H9 (cell line): ENCODE data around the gene GRAP2. TPM values are rescaled to one million over a fixed set of nuclear protein-coding genes. Genes with fewer than 3 reads are reported as not detected.

Experiments
- DNase-seq: peaks from one replicate; pipeline ENCODE4 v3.0.0-alpha.2; 2017
- H2AFZ ChIP-seq: one replicate; pipeline ENCODE4 v1.6.1; 2013; ENCODE audit warnings: mild to moderate bottlenecking, low read length, control low read depth, moderate library complexity
- H2AK5ac ChIP-seq: 2 replicates; pipeline ENCODE4 v1.6.1; 2013; ENCODE audit warnings: low read length, control low read depth, mixed read lengths; ENCODE audit not compliant: insufficient read length
- H2BK120ac ChIP-seq: one replicate; pipeline ENCODE4 v1.6.1; 2013; ENCODE audit warnings: low read depth, mild to moderate bottlenecking, low read length, control low read depth, inconsistent platforms; ENCODE audit not compliant: poor library complexity, severe bottlenecking
- H2BK12ac ChIP-seq: 2 replicates; pipeline ENCODE4 v1.6.1; 2013; ENCODE audit warnings: low read length, control low read depth, mixed read lengths, low read depth; ENCODE audit not compliant: insufficient read length
- H2BK15ac ChIP-seq: 2 replicates; pipeline ENCODE4 v1.6.1; 2013; ENCODE audit warnings: low read depth, low read length, control low read depth
- H2BK20ac ChIP-seq: one replicate; pipeline ENCODE4 v1.6.1; 2013; ENCODE audit warnings: low read depth, mild to moderate bottlenecking, low read length, control low read depth, inconsistent platforms; ENCODE audit not compliant: poor library complexity, severe bottlenecking
- H2BK5ac ChIP-seq: 2 replicates; pipeline ENCODE4 v1.6.1; 2013; ENCODE audit warnings: low read length, control low read depth, mixed read lengths; ENCODE audit not compliant: insufficient read length
- H3K14ac ChIP-seq: 2 replicates; pipeline ENCODE4 v1.6.1; 2013; ENCODE audit warnings: low read length, control low read depth; ENCODE audit not compliant: insufficient read depth
- H3K18ac ChIP-seq: 2 replicates; pipeline ENCODE4 v1.6.1; 2013; ENCODE audit warnings: low read depth, mild to moderate bottlenecking, mixed read lengths, low read length, control low read depth; ENCODE audit not compliant: insufficient read length
- H3K23ac ChIP-seq: 2 replicates; pipeline ENCODE4 v1.6.1; 2013; ENCODE audit warnings: low read length, control low read depth, mixed read lengths, low read depth; ENCODE audit not compliant: insufficient read length
- H3K23me2 ChIP-seq: 2 replicates; pipeline ENCODE4 v1.6.1; 2013; ENCODE audit warnings: low read depth, mild to moderate bottlenecking, mixed read lengths, low read length, control low read depth; ENCODE audit not compliant: insufficient read length, poor library complexity, severe bottlenecking
- H3K27ac ChIP-seq: 2 replicates; pipeline ENCODE4 v1.5.1; 2013; ENCODE audit warnings: low read length, control low read depth, mixed read lengths, low read depth; ENCODE audit not compliant: insufficient read length
- H3K27me3 ChIP-seq: 2 replicates; pipeline ENCODE4 v1.6.1; 2013; ENCODE audit warnings: low read length, control low read depth, inconsistent platforms; ENCODE audit not compliant: insufficient read depth
- H3K4ac ChIP-seq: 2 replicates; pipeline ENCODE4 v1.6.1; 2013; ENCODE audit warnings: low read depth, mild to moderate bottlenecking, control low read depth, inconsistent platforms, low read length, moderate library complexity
- H3K4me1 ChIP-seq: 2 replicates; pipeline ENCODE4 v1.6.1; 2013; ENCODE audit warnings: low read length, control low read depth, inconsistent platforms; ENCODE audit not compliant: insufficient read depth
- H3K4me2 ChIP-seq: 2 replicates; pipeline ENCODE4 v1.6.1; 2013; ENCODE audit warnings: low read length, control low read depth, mixed read lengths; ENCODE audit not compliant: insufficient read length, insufficient read depth
- H3K56ac ChIP-seq: 2 replicates; pipeline ENCODE4 v1.6.1; 2013; ENCODE audit warnings: low read depth, mild to moderate bottlenecking, mixed read lengths, low read length, control low read depth; ENCODE audit not compliant: insufficient read length
- H3K79me1 ChIP-seq: 2 replicates; pipeline ENCODE4 v1.6.1; 2013; ENCODE audit warnings: low read depth, mild to moderate bottlenecking, moderate library complexity, low read length, control low read depth, inconsistent platforms; ENCODE audit not compliant: insufficient read depth, poor library complexity, severe bottlenecking
- H3K79me2 ChIP-seq: 2 replicates; pipeline ENCODE4 v1.6.1; 2013; ENCODE audit warnings: low read length, control low read depth, inconsistent platforms; ENCODE audit not compliant: insufficient read depth
- H3K9ac ChIP-seq: 2 replicates; pipeline ENCODE4 v1.6.1; 2013; ENCODE audit warnings: low read length, control low read depth, mixed read lengths; ENCODE audit not compliant: insufficient read length; ENCODE audit errors: extremely low read depth
- H3K9me3 ChIP-seq: one replicate; pipeline ENCODE4 v1.6.1; 2013; ENCODE audit warnings: low read depth, low read length, inconsistent platforms; ENCODE audit not compliant: control insufficient read depth
- H3T11ph ChIP-seq: one replicate; pipeline ENCODE4 v1.6.1; 2013; ENCODE audit warnings: mild to moderate bottlenecking, low read length, control low read depth, inconsistent platforms
- H4K20me1 ChIP-seq: one replicate; pipeline ENCODE4 v1.6.1; 2013; ENCODE audit not compliant: control insufficient read depth, insufficient read length, insufficient read depth
- H4K5ac ChIP-seq: 2 replicates; pipeline ENCODE4 v1.6.1; 2013; ENCODE audit warnings: low read depth, mild to moderate bottlenecking, mixed read lengths, low read length, control low read depth; ENCODE audit not compliant: insufficient read length
- H4K8ac ChIP-seq: replicated peaks from 2 replicates; pipeline ENCODE4 v1.6.1; 2013; ENCODE audit warnings: low read length, control low read depth, mixed read lengths, low read depth; ENCODE audit not compliant: insufficient read length
- H4K91ac ChIP-seq: 2 replicates; pipeline ENCODE4 v1.6.1; 2013; ENCODE audit warnings: low read depth, mild to moderate bottlenecking, moderate library complexity, mixed read lengths, low read length, control low read depth; ENCODE audit not compliant: insufficient read length
- H3K27ac Mint-ChIP-seq, 3 experiments: 2 replicates in 2 of 3; 3 replicates in 1 of 3; pipeline ENCODE4 v1.8.0; 2020 to 2021; ENCODE audit warnings: mixed read lengths in 3 of 3, mild to moderate bottlenecking in 1 of 3, moderate library complexity in 1 of 3
- H3K27me3 Mint-ChIP-seq: 2 replicates; pipeline ENCODE4 v1.8.0; 2021; ENCODE audit warnings: low read depth, mild to moderate bottlenecking, moderate library complexity, mixed read lengths
- H3K36me3 Mint-ChIP-seq, 3 experiments: 2 replicates in 2 of 3; 3 replicates in 1 of 3; pipeline ENCODE4 v1.8.0; 2020 to 2021; ENCODE audit warnings: low read depth in 3 of 3, mixed read lengths in 3 of 3; ENCODE audit not compliant: insufficient read depth in 1 of 3
- H3K4me1 Mint-ChIP-seq, 2 experiments: 2 replicates each; pipeline ENCODE4 v1.8.0; 2020; ENCODE audit warnings: mixed read lengths in 2 of 2
- H3K4me3 Mint-ChIP-seq, 2 experiments: 2 replicates in 1 of 2; 3 replicates in 1 of 2; pipeline ENCODE4 v1.8.0; 2020 to 2021; ENCODE audit warnings: mild to moderate bottlenecking in 2 of 2, mixed read lengths in 2 of 2, moderate library complexity in 1 of 2
- H3K9me3 Mint-ChIP-seq, 2 experiments: 2 replicates in 1 of 2; 3 replicates in 1 of 2; pipeline ENCODE4 v1.8.0; 2020; ENCODE audit warnings: mild to moderate bottlenecking in 2 of 2, mixed read lengths in 2 of 2, moderate library complexity in 1 of 2
- WGBS: extraction: QIAGEN DNeasy Blood & Tissue Kit; methylation state at CpG from one replicate; pipeline ENCODE4 v1.1.7; 2013; ENCODE audit warnings: missing lambda C conversion rate, low lambda C conversion rate, mixed read lengths; ENCODE audit not compliant: insufficient read length; ENCODE audit errors: extremely low coverage; 5-methylcytosine and 5-hydroxymethylcytosine counted together
- total RNA-seq: library from RNA; stranded (reverse); gene quantifications from 2 replicates; pipeline ENCODE4 v1.2.1, GENCODE V29; 2021
- TF ChIP-seq, protein P1 (sequence below): fragments of 200-600 bp; sonication (generic); conservative IDR thresholded peaks from 3 replicates; pipeline ENCODE4 v1.8.0; 2021; ENCODE audit warnings: antibody characterized with exemption, mild to moderate bottlenecking

GRAP2 gene
- total RNA-seq, 1 experiment from 2014 or later: not detected

DNA sequence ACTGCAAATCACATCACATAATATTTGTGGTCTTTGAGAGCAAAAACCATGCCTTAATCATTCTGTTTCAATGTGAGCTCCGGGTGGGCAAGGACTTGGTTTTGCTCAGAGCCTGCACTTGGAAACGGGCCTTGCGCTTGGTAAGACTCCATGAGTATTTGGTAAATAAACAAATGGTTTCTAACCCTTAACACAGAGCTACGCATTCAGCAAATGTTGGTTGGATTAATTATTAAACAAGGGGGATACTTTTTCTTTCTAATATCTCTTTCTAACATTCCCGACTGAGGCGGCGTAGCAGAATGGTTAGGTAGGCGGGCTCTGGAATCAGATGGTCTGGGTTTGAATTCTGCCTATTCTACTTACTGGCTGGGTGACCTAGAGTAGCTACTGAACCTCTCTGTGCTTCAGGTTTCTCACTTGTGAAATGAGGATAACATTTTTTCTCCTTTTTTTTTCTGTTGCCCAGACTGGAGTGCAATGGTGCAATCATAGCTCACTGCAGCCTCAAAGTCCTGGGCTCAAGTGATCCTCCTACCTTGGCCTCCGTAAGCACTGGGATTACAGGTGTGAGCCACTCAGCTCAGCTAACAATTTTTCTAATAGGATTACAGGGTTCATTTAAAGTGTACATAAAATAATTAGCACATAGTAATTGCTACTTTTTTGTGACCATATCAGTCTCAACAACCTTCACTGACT lies 90.4 kb downstream of the GRAP2 start:
- Histone ChIP-seq H4K5ac (no peak overlapping the region), H3K9ac (no peak overlapping the region), H3K27me3 (no peaks in the 10 kb centered on the region), H3K4me2 (no peak overlapping the region), H2BK20ac (no peak overlapping the region), H3K9me3 (no peaks in the 10 kb centered on the region), H3K79me1 (no peaks in the 10 kb centered on the region), H3K27ac (no peak overlapping the region), H3K23me2 (peaks cover 11% of the 10 kb centered on the region), H3K4ac (no peak overlapping the region), H2AFZ (no peak overlapping the region), H3K4me1 (peaks cover 2% of the 10 kb centered on the region; the same call in 1 of the 2 replicates), H2AK5ac (no peak overlapping the region), H3K56ac (no peak overlapping the region), H4K91ac (no peak overlapping the region), H4K20me1 (no peaks in the 10 kb centered on the region), H4K8ac (no peak overlapping the region), H2BK15ac (no peak overlapping the region), H2BK5ac (no peak overlapping the region), H3T11ph (no peak overlapping the region), H3K79me2 (no peaks in the 10 kb centered on the region; the same call in 1 of the 2 replicates), H3K14ac (no peak overlapping the region), H3K23ac (no peak overlapping the region), H2BK120ac (no peak overlapping the region), H3K18ac (no peak overlapping the region), H2BK12ac (no peak overlapping the region)
- Mint-ChIP-seq H3K4me1 (peaks cover 17 to 25% of the 10 kb centered on the region in 2 experiments), H3K9me3 (no peaks in the 10 kb centered on the region), H3K27me3 (peaks cover 73% of the 10 kb centered on the region), H3K36me3 (no peaks in the 10 kb centered on the region), H3K4me3 (no peak overlapping the region), H3K27ac (no peak overlapping the region)
- WGBS: no CpG with 5 or more reads among the region's 9 CpGs
- DNase-seq: no peak
- TF ChIP-seq, protein P1, sequence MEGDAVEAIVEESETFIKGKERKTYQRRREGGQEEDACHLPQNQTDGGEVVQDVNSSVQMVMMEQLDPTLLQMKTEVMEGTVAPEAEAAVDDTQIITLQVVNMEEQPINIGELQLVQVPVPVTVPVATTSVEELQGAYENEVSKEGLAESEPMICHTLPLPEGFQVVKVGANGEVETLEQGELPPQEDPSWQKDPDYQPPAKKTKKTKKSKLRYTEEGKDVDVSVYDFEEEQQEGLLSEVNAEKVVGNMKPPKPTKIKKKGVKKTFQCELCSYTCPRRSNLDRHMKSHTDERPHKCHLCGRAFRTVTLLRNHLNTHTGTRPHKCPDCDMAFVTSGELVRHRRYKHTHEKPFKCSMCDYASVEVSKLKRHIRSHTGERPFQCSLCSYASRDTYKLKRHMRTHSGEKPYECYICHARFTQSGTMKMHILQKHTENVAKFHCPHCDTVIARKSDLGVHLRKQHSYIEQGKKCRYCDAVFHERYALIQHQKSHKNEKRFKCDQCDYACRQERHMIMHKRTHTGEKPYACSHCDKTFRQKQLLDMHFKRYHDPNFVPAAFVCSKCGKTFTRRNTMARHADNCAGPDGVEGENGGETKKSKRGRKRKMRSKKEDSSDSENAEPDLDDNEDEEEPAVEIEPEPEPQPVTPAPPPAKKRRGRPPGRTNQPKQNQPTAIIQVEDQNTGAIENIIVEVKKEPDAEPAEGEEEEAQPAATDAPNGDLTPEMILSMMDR: no peak
